ENCODE measurements around the gene KIAA0319L.

KIAA0319L gene

DNA sequence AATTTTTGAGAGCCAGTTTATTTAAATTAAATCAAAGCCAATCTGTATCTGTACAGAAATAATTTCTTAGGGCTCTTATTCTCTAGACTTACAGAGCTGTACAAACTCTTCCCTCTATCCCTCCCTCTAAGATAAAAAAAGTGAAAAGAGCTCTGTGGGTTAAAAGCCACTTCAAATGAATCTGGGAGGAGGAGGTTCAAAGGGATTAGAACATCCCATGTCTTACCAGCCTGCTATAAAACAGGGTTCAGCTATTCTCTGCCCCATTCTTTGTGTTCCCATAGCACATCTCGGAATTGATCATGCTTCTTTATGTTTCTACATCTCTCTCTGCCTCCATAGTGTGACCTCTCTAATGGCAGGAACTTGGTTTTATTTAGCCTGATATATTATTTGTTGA lies 19.4 kb downstream of the KIAA0319L start:
- Histone ChIP-seq H4K91ac (ENCODE audit: low read depth, low read length) (no peak overlapping the region), H4K8ac (ENCODE audit: low read depth, low read length) (no peak overlapping the region), H2AFZ (ENCODE audit: insufficient read depth, low read length, poor library complexity) (no peak overlapping the region), H3K9me3 (ENCODE audit: insufficient read depth, low read depth, low read length) (no peaks in the 10 kb centered on the region), H3K9ac (ENCODE audit: low read length) (no peak overlapping the region), H3K4me1 (ENCODE audit: control insufficient read depth in 1 of 2, insufficient read depth in 2 of 2, low read length in 2 of 2) (peaks cover 0 to 2% of the 10 kb centered on the region in 2 experiments), H3K27ac (ENCODE audit: low read depth, low read length) (no peak overlapping the region), H3K14ac (ENCODE audit: low read length) (no peak overlapping the region), H3K23ac (ENCODE audit: low read length) (no peak overlapping the region), H3K18ac (ENCODE audit: low read length) (no peak overlapping the region), H3K4me2 (ENCODE audit: low read length) (no peak overlapping the region), H3K4ac (ENCODE audit: low read depth, low read length) (no peak overlapping the region), H3K79me1 (ENCODE audit: low read length) (no peaks in the 10 kb centered on the region), H2BK120ac (ENCODE audit: insufficient read depth, low read length, poor library complexity) (no peak overlapping the region), H3K27me3 (ENCODE audit: insufficient read depth, low read length) (no peaks in the 10 kb centered on the region), H3K36me3 (ENCODE audit: control insufficient read depth in 1 of 2, insufficient read depth in 2 of 2, low read length in 2 of 2) (peaks cover 4 to 7% of the 10 kb centered on the region in 2 experiments), H3K79me2 (ENCODE audit: control insufficient read depth, insufficient read depth, low read length, poor library complexity) (no peaks in the 10 kb centered on the region), H2BK12ac (ENCODE audit: low read length) (no peak overlapping the region), H3K4me3 (ENCODE audit: low read depth, low read length) (no peak overlapping the region), H2AK5ac (ENCODE audit: low read length) (no peak overlapping the region), H4K12ac (ENCODE audit: low read depth, low read length) (no peak overlapping the region), H2BK5ac (ENCODE audit: low read depth, low read length, poor library complexity) (no peak overlapping the region)
- no CpG with 5 or more reads among the region's 1 CpG for WGBS (ENCODE audit: extremely low coverage, insufficient coverage, insufficient read length)
- no peak for DNase-seq

GRCh38 chr1:35536556-35537162 lies 20.5 kb downstream of the KIAA0319L start:
- no peaks in the 10 kb centered on the region for H3K27me3 ChIP-seq (ENCODE audit: insufficient read depth, low read length)
- no peak for DNase-seq
- no CpG with 5 or more reads among the region's 2 CpGs for WGBS (ENCODE audit: extremely low coverage, insufficient coverage, insufficient read length)
- no peak overlapping the region for H3K9ac ChIP-seq (ENCODE audit: low read length)
- no peak overlapping the region for H2AFZ ChIP-seq (ENCODE audit: insufficient read depth, low read length, poor library complexity)
- H2AK5ac ChIP-seq (ENCODE audit: low read length) = no peak overlapping the region
- no peak overlapping the region for H2BK5ac ChIP-seq (ENCODE audit: low read depth, low read length, poor library complexity)
- no peak overlapping the region for H3K23ac ChIP-seq (ENCODE audit: low read length)
- peaks cover 0 to 2% of the 10 kb centered on the region in 2 experiments for H3K4me1 ChIP-seq (ENCODE audit: control insufficient read depth in 1 of 2, insufficient read depth in 2 of 2, low read length in 2 of 2)
- H3K9me3 ChIP-seq (ENCODE audit: insufficient read depth, low read depth, low read length) = no peaks in the 10 kb centered on the region
- H3K27ac ChIP-seq (ENCODE audit: low read depth, low read length) = no peak overlapping the region
- H2BK120ac ChIP-seq (ENCODE audit: insufficient read depth, low read length, poor library complexity) = no peak overlapping the region
- no peak overlapping the region for H3K14ac ChIP-seq (ENCODE audit: low read length)
- H3K36me3 ChIP-seq (ENCODE audit: control insufficient read depth in 1 of 2, insufficient read depth in 2 of 2, low read length in 2 of 2) = peaks cover 4 to 6% of the 10 kb centered on the region in 2 experiments
- no peak overlapping the region for H3K4ac ChIP-seq (ENCODE audit: low read depth, low read length)
- H3K4me2 ChIP-seq (ENCODE audit: low read length) = no peak overlapping the region
- H4K12ac ChIP-seq (ENCODE audit: low read depth, low read length) = no peak overlapping the region
- H4K91ac ChIP-seq (ENCODE audit: low read depth, low read length) = no peak overlapping the region
- H3K18ac ChIP-seq (ENCODE audit: low read length) = no peak overlapping the region
- no peak overlapping the region for H4K8ac ChIP-seq (ENCODE audit: low read depth, low read length)
- H3K79me2 ChIP-seq (ENCODE audit: control insufficient read depth, insufficient read depth, low read length, poor library complexity) = no peaks in the 10 kb centered on the region
- no peak overlapping the region for H2BK12ac ChIP-seq (ENCODE audit: low read length)
- no peak overlapping the region for H3K4me3 ChIP-seq (ENCODE audit: low read depth, low read length)
- no peaks in the 10 kb centered on the region for H3K79me1 ChIP-seq (ENCODE audit: low read length)

GRCh38 chr1:35535243-35535642 lies 22.0 kb downstream of the KIAA0319L start:
- Histone ChIP-seq H3K79me2 (ENCODE audit: control insufficient read depth, insufficient read depth, low read length, poor library complexity) (no peaks in the 10 kb centered on the region), H3K4ac (ENCODE audit: low read depth, low read length) (no peak overlapping the region), H3K4me2 (ENCODE audit: low read length) (no peak overlapping the region), H2BK120ac (ENCODE audit: insufficient read depth, low read length, poor library complexity) (no peak overlapping the region), H3K23ac (ENCODE audit: low read length) (no peak overlapping the region), H2BK12ac (ENCODE audit: low read length) (no peak overlapping the region), H3K27me3 (ENCODE audit: insufficient read depth, low read length) (no peaks in the 10 kb centered on the region), H3K27ac (ENCODE audit: low read depth, low read length) (no peak overlapping the region), H2AFZ (ENCODE audit: insufficient read depth, low read length, poor library complexity) (no peak overlapping the region), H3K9me3 (ENCODE audit: insufficient read depth, low read depth, low read length) (no peaks in the 10 kb centered on the region), H2AK5ac (ENCODE audit: low read length) (no peak overlapping the region), H3K36me3 (ENCODE audit: control insufficient read depth in 1 of 2, insufficient read depth in 2 of 2, low read length in 2 of 2) (peaks cover 4 to 6% of the 10 kb centered on the region in 2 experiments), H3K14ac (ENCODE audit: low read length) (no peak overlapping the region), H2BK5ac (ENCODE audit: low read depth, low read length, poor library complexity) (no peak overlapping the region), H3K9ac (ENCODE audit: low read length) (no peak overlapping the region), H4K8ac (ENCODE audit: low read depth, low read length) (no peak overlapping the region), H3K4me3 (ENCODE audit: low read depth, low read length) (no peak overlapping the region), H4K12ac (ENCODE audit: low read depth, low read length) (no peak overlapping the region), H4K91ac (ENCODE audit: low read depth, low read length) (no peak overlapping the region), H3K18ac (ENCODE audit: low read length) (no peak overlapping the region), H3K79me1 (ENCODE audit: low read length) (no peaks in the 10 kb centered on the region), H3K4me1 (ENCODE audit: control insufficient read depth in 1 of 2, insufficient read depth in 2 of 2, low read length in 2 of 2) (peaks cover 0 to 2% of the 10 kb centered on the region in 2 experiments)
- DNase-seq = no peak

DNA sequence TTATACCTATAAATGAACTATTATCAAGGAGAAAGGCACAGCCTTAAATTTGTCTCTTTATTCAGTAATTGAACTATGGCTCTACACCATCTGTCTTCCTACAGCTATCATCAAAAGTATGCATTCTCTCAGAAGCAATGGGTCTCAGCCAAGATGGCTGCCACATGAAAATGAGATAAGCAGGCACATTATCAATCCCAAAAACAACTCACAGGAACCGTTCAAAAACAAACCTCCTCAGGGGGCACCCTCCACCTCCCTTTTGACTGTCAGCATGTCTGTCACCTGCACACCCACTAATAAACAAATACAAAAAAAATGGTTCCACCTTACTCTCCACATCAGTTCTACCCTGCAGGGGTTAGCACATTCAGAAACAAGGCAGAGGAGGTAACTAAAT lies 23.6 kb downstream of the KIAA0319L start:
- no peak overlapping the region for H4K8ac ChIP-seq (ENCODE audit: low read depth, low read length)
- H3K79me2 ChIP-seq (ENCODE audit: control insufficient read depth, insufficient read depth, low read length, poor library complexity) = no peaks in the 10 kb centered on the region
- H3K4ac ChIP-seq (ENCODE audit: low read depth, low read length) = no peak overlapping the region
- H3K79me1 ChIP-seq (ENCODE audit: low read length) = no peaks in the 10 kb centered on the region
- H2BK120ac ChIP-seq (ENCODE audit: insufficient read depth, low read length, poor library complexity) = no peak overlapping the region
- H3K9me3 ChIP-seq (ENCODE audit: insufficient read depth, low read depth, low read length) = peaks cover 3% of the 10 kb centered on the region
- no peak for DNase-seq
- H2BK5ac ChIP-seq (ENCODE audit: low read depth, low read length, poor library complexity) = no peak overlapping the region
- no peak overlapping the region for H2BK12ac ChIP-seq (ENCODE audit: low read length)
- H3K36me3 ChIP-seq (ENCODE audit: control insufficient read depth in 1 of 2, insufficient read depth in 2 of 2, low read length in 2 of 2) = peaks cover 4 to 10% of the 10 kb centered on the region in 2 experiments
- no peak overlapping the region for H3K14ac ChIP-seq (ENCODE audit: low read length)
- H3K23ac ChIP-seq (ENCODE audit: low read length) = no peak overlapping the region
- WGBS (ENCODE audit: extremely low coverage, insufficient coverage, insufficient read length) = no CpG with 5 or more reads among the region's 1 CpG
- no peak overlapping the region for H4K91ac ChIP-seq (ENCODE audit: low read depth, low read length)
- no peak overlapping the region for H3K4me3 ChIP-seq (ENCODE audit: low read depth, low read length)
- no peak overlapping the region for H3K27ac ChIP-seq (ENCODE audit: low read depth, low read length)
- H4K12ac ChIP-seq (ENCODE audit: low read depth, low read length) = no peak overlapping the region
- H3K4me1 ChIP-seq (ENCODE audit: control insufficient read depth in 1 of 2, insufficient read depth in 2 of 2, low read length in 2 of 2) = no peaks in the 10 kb centered on the region
- no peak overlapping the region for H3K18ac ChIP-seq (ENCODE audit: low read length)
- H3K9ac ChIP-seq (ENCODE audit: low read length) = no peak overlapping the region
- H2AFZ ChIP-seq (ENCODE audit: insufficient read depth, low read length, poor library complexity) = no peak overlapping the region
- H3K4me2 ChIP-seq (ENCODE audit: low read length) = no peak overlapping the region
- no peaks in the 10 kb centered on the region for H3K27me3 ChIP-seq (ENCODE audit: insufficient read depth, low read length)
- H2AK5ac ChIP-seq (ENCODE audit: low read length) = no peak overlapping the region

Data from trophoblast cell (in vitro differentiated cells and primary cell).